PFSK-1 (cell line): Measurements from ENCODE around the gene TANGO2.

Source experiments
- FOXP2 ChIP-seq: optimal IDR thresholded peaks from 2 replicates; pipeline ENCODE3; 2011; ENCODE audit warnings: borderline replicate concordance, control low read depth, inconsistent platforms; ENCODE audit not compliant: insufficient read depth; ENCODE audit errors: extremely low read length, extremely low read depth
- POLR2AphosphoS5 ChIP-seq: IDR thresholded peaks from 2 replicates; pipeline ENCODE4 v1.6.1; 2012; ENCODE audit warnings: low read depth, mild to moderate bottlenecking, control low read depth, low read length, moderate library complexity
- SIN3A ChIP-seq: IDR thresholded peaks from 2 replicates; pipeline ENCODE4 v1.6.1; 2012; ENCODE audit warnings: mild to moderate bottlenecking, low read length, moderate library complexity, borderline replicate concordance; ENCODE audit not compliant: insufficient read depth
- TAF1 ChIP-seq: IDR thresholded peaks from 2 replicates; pipeline ENCODE4 v1.6.1; 2012; ENCODE audit warnings: low read length, control low read depth, borderline replicate concordance; ENCODE audit not compliant: insufficient read depth
- TF ChIP-seq, protein P1 (sequence below), 2 experiments: IDR thresholded peaks; 2 replicates each; pipeline versions ENCODE4 v1.6.1 to v1.8.0; 2011 to 2012; ENCODE audit warnings: low read depth in 2 of 2, low read length in 2 of 2, control low read depth in 1 of 2, inconsistent platforms in 1 of 2, mild to moderate bottlenecking in 1 of 2, moderate library complexity in 1 of 2; ENCODE audit not compliant: insufficient read depth in 1 of 2

TANGO2 gene

DNA sequence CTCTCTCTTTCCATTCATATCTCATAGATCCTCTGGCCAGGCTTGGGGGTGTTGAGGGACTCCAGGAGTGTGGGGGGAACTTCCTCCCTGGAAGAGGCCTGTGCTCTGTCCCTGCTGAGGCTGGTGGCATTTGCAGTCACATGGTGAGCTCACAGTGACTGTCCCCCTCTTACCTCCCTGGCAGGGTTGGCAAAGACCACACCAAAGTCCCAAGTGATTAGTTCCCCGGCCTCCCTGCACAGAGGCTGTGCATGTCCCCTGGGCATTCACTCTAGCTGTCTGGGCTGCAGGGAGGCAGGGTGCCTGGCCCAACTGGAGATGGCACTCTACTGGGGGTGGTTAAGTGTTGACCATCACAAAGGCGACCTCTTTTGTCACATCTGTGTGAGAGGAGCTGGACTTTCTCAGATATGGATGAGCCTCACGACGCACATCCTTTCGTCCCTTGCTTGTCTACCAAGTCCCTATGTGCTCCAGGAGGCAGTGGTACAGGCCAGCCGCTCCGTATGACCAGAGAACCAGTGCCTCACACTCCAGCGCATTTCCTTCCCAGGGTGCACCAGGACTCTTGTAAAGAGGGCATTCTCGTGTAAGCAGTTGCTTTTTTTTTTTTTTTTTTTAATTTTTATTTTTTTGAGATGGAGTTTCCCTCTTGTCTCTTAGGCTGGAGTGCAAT, 8.8 kb downstream of the TANGO2 start:
- TF ChIP-seq, protein P1, sequence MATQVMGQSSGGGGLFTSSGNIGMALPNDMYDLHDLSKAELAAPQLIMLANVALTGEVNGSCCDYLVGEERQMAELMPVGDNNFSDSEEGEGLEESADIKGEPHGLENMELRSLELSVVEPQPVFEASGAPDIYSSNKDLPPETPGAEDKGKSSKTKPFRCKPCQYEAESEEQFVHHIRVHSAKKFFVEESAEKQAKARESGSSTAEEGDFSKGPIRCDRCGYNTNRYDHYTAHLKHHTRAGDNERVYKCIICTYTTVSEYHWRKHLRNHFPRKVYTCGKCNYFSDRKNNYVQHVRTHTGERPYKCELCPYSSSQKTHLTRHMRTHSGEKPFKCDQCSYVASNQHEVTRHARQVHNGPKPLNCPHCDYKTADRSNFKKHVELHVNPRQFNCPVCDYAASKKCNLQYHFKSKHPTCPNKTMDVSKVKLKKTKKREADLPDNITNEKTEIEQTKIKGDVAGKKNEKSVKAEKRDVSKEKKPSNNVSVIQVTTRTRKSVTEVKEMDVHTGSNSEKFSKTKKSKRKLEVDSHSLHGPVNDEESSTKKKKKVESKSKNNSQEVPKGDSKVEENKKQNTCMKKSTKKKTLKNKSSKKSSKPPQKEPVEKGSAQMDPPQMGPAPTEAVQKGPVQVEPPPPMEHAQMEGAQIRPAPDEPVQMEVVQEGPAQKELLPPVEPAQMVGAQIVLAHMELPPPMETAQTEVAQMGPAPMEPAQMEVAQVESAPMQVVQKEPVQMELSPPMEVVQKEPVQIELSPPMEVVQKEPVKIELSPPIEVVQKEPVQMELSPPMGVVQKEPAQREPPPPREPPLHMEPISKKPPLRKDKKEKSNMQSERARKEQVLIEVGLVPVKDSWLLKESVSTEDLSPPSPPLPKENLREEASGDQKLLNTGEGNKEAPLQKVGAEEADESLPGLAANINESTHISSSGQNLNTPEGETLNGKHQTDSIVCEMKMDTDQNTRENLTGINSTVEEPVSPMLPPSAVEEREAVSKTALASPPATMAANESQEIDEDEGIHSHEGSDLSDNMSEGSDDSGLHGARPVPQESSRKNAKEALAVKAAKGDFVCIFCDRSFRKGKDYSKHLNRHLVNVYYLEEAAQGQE (IDR thresholded peaks at IDR 0.05; ENCODE audit: insufficient read depth in 1 of 2, low read depth in 2 of 2, low read length in 2 of 2), result no peak
- TF ChIP-seq SIN3A, result no peak
- no peak for TF ChIP-seq POLR2AphosphoS5
- no peak for TF ChIP-seq FOXP2
- no peak for TF ChIP-seq TAF1

DNA sequence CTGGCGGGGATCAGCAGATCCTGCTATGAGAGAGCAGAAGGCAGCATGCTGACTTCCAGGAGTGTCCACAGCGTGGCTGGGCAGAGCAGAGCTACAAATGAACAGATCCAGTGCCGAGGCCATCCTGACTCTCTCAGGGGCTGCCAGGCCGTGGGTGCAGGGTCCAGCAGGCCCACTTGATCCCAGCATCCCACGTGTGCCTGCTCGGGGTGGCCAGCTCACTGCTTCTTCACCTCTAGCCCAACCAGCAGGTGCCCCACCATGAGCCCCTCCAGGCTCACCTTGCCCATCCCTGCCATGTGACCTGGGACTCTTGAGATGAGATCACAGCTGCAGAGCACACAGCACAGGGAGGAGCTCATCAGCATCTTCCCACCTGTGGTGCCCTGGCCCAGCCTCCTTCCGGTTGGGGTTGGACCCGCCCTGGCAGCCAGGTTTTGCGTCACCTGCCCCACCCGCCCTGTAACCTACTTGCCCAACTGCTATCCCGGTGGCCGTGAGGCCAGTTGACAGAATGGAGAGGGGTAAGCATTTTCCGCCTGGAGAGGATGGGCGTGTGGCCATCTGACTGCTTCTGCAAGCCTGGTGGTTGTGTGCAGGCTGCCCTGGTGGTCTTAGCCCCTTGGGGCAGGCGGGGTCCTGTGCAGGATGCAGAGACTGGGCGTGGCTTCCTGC, 11.0 kb downstream of the TANGO2 start:
- TF ChIP-seq FOXP2 (no peak), TAF1 (no peak), SIN3A (no peak), POLR2AphosphoS5 (no peak)
- TF ChIP-seq, protein P1 (IDR thresholded peaks at IDR 0.05; ENCODE audit: insufficient read depth in 1 of 2, low read depth in 2 of 2, low read length in 2 of 2), result no peak

DNA sequence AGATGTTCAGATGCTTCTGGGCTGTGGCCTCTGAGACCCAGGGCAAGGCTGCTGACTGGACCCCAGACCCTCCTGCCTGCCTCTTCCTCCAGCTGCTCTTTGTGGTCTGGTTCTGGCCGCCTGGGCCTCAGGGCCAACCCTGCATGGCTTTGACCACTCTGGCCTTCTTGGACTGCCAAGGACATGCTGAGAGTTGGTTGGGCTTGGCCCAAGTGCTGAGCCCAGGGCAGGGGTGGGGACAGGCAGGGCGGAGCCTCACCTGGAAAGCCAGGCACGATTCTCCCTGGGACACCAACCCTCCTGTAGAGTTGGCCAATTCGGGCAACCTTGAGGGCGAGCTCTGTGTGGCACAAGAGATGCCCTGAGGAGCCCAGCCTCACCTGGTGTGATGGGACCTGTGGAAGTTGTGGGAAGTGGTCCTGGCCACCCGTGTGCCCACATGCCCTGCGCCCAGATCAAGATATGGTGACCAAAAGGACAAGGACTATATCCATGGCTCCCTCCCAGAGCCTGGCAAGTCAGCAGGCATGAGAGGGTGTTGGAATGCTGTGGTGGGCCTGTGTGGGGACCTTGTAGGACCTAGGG, 11.6 kb downstream of the TANGO2 start:
- no peak for TF ChIP-seq TAF1

DNA sequence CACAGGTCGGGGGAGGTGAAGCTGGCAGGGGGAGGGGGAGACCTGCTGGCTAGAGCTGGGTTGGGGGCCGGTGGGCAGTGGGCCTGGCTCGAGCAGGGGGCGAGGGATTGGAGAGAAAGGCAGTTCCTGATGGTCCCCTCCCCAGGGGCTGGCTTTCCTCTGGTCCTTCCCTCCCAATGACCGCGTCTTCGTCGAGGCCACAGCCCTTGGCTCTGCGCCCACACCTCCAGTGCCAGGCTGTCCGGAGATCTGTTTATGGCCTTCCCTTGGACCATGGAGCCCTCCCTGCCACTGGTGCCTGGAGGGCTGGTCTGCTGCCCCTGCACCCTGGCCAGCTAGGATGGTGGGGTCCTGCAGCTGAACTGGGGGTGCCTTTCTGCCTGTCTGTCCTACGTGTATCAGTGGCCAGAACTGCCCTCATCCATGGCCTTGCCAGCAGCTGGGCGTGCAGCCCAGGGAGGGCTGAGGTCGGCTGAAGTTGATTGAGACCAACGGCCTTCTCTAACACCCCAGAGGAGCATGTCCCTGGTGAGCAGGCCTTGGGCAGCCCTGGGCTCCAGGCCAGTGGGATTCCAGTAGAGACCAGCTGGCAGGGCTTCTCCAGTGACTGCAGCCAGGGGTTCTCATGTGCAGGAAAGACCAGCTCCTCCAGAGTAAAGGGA, 12.3 kb downstream of the TANGO2 start:
- TF ChIP-seq TAF1 (no peak), POLR2AphosphoS5 (no peak), SIN3A (no peak), FOXP2 (no peak)
- TF ChIP-seq, protein P1 (IDR thresholded peaks at IDR 0.05; ENCODE audit: insufficient read depth in 1 of 2, low read depth in 2 of 2, low read length in 2 of 2), result no peak

DNA sequence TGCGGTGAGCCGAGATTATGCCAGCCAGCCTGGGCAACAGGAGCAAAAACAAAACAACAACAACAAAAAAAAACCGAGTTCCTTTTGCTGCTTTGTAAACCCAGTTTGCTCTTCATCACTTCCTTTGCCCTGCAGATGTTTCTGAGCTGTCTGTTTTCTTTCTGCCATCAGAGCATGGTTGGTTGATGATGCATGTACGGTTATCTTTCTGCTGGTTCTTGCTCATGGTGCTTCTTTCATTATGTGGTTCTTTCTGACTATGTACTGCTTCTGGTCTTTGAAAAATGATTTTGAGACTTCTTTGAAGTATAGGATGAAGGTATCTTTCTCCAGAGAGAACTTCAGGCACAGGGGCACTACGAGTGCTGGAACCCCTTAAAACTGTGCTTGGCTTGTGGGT, 13.2 kb downstream of the TANGO2 start:
- no peak for TF ChIP-seq TAF1
- no peak for TF ChIP-seq SIN3A
- no peak for TF ChIP-seq FOXP2
- no peak for TF ChIP-seq POLR2AphosphoS5
- TF ChIP-seq, protein P1 (IDR thresholded peaks at IDR 0.05; ENCODE audit: insufficient read depth in 1 of 2, low read depth in 2 of 2, low read length in 2 of 2), result no peak
